ENCODE results near the gene CDK5RAP2. TPM values are rescaled to one million over a fixed set of nuclear protein-coding genes. Genes with fewer than 3 reads are reported as not detected.

The CDK5RAP2 gene
- total RNA-seq, 1 experiment from 2014 or later, result 48.4 TPM

GRCh38 chr9:120608421-120608820, 28.5 kb upstream of the CDK5RAP2 start:
- H2AFZ ChIP-seq (ENCODE audit: low read length), result no peak overlapping the region
- H3K4me3 ChIP-seq (ENCODE audit: low read length), result no peak overlapping the region
- no peaks in the 10 kb centered on the region for H4K20me1 ChIP-seq (ENCODE audit: insufficient read depth, low read depth, low read length)
- no peaks in the 10 kb centered on the region; the same call in 1 of the 2 replicates for H3K4me1 ChIP-seq (ENCODE audit: low read length)
- H3K27ac ChIP-seq (ENCODE audit: low read length), result peak overlapping the region; percentile 26; the same call in 1 of the 2 replicates
- peaks cover 80% of the 10 kb centered on the region for H3K79me2 ChIP-seq (ENCODE audit: low read length)
- H3K9me2 ChIP-seq (replicated peaks; ENCODE audit: insufficient read depth, low read length), result no peaks in the 10 kb centered on the region
- no peak overlapping the region for H3K4me2 ChIP-seq (ENCODE audit: low read depth, low read length, poor library complexity, severe bottlenecking)
- DNase-seq, result no peak
- no peak overlapping the region for H3K9ac ChIP-seq (ENCODE audit: low read length)
- H3K36me3 ChIP-seq (ENCODE audit: insufficient read depth, low read length), result peaks cover 83% of the 10 kb centered on the region
- no peaks in the 10 kb centered on the region for H3K27me3 ChIP-seq (ENCODE audit: low read length)
- H3K9me3 ChIP-seq (ENCODE audit: low read length), result no peaks in the 10 kb centered on the region

- Histone ChIP-seq H3K9me2 (replicated peaks; ENCODE audit: insufficient read depth, low read length) (no peaks in the 10 kb centered on the region), H3K27ac (ENCODE audit: low read length) (peak overlapping the region; percentile 35; the same call in 1 of the 2 replicates), H4K20me1 (ENCODE audit: insufficient read depth, low read depth, low read length) (0 out of 2 replicates have a peak, but pooled peaks cover 5% of the 10 kb centered on the region), H3K4me2 (ENCODE audit: low read depth, low read length, poor library complexity, severe bottlenecking) (no peak overlapping the region), H3K4me3 (ENCODE audit: low read length) (no peak overlapping the region), H3K9me3 (ENCODE audit: low read length) (no peaks in the 10 kb centered on the region), H3K9ac (ENCODE audit: low read length) (no peak overlapping the region), H3K36me3 (ENCODE audit: insufficient read depth, low read length) (peaks cover 60% of the 10 kb centered on the region), H2AFZ (ENCODE audit: low read length) (no peak overlapping the region), H3K79me2 (ENCODE audit: low read length) (peaks cover 50% of the 10 kb centered on the region), H3K27me3 (ENCODE audit: low read length) (no peaks in the 10 kb centered on the region), H3K4me1 (ENCODE audit: low read length) (no peaks in the 10 kb centered on the region)
- no peak for DNase-seq
These were observed 23.6 kb upstream of the CDK5RAP2 start for GRCh38 chr9:120603591-120603990.

GRCh38 chr9:120603010-120603409, 23.0 kb upstream of the CDK5RAP2 start:
- Histone ChIP-seq H3K9ac (ENCODE audit: low read length) (no peak overlapping the region), H3K27me3 (ENCODE audit: low read length) (no peaks in the 10 kb centered on the region), H3K4me2 (ENCODE audit: low read depth, low read length, poor library complexity, severe bottlenecking) (no peak overlapping the region), H3K4me3 (ENCODE audit: low read length) (no peak overlapping the region), H4K20me1 (ENCODE audit: insufficient read depth, low read depth, low read length) (0 out of 2 replicates have a peak, but pooled peaks cover 5% of the 10 kb centered on the region), H3K9me3 (ENCODE audit: low read length) (no peaks in the 10 kb centered on the region), H3K27ac (ENCODE audit: low read length) (peak overlapping the region; percentile 35; the same call in 1 of the 2 replicates), H3K79me2 (ENCODE audit: low read length) (peaks cover 46% of the 10 kb centered on the region), H2AFZ (ENCODE audit: low read length) (no peak overlapping the region), H3K36me3 (ENCODE audit: insufficient read depth, low read length) (peaks cover 55% of the 10 kb centered on the region), H3K9me2 (replicated peaks; ENCODE audit: insufficient read depth, low read length) (no peaks in the 10 kb centered on the region), H3K4me1 (ENCODE audit: low read length) (no peaks in the 10 kb centered on the region)
- DNase-seq, result no peak

- H3K4me1 ChIP-seq (ENCODE audit: low read length), result no peaks in the 10 kb centered on the region
- H3K9me3 ChIP-seq (ENCODE audit: low read length), result no peaks in the 10 kb centered on the region
- H3K9ac ChIP-seq (ENCODE audit: low read length), result no peak overlapping the region
- no peaks in the 10 kb centered on the region for H3K36me3 ChIP-seq (ENCODE audit: insufficient read depth, low read length)
- no peaks in the 10 kb centered on the region for H3K9me2 ChIP-seq (replicated peaks; ENCODE audit: insufficient read depth, low read length)
- no peak overlapping the region for H3K4me2 ChIP-seq (ENCODE audit: low read depth, low read length, poor library complexity, severe bottlenecking)
- no peaks in the 10 kb centered on the region for H4K20me1 ChIP-seq (ENCODE audit: insufficient read depth, low read depth, low read length)
- no peaks in the 10 kb centered on the region for H3K79me2 ChIP-seq (ENCODE audit: low read length)
- H3K27ac ChIP-seq (ENCODE audit: low read length), result no peak overlapping the region
- H2AFZ ChIP-seq (ENCODE audit: low read length), result no peak overlapping the region
- no peaks in the 10 kb centered on the region for H3K27me3 ChIP-seq (ENCODE audit: low read length)
- no peak for DNase-seq
- H3K4me3 ChIP-seq (ENCODE audit: low read length), result no peak overlapping the region
These were observed 13.9 kb upstream of the CDK5RAP2 start for GRCh38 chr9:120593955-120594277.

GRCh38 chr9:120593250-120593954, 13.4 kb upstream of the CDK5RAP2 start:
- no peaks in the 10 kb centered on the region for H3K9me2 ChIP-seq (replicated peaks; ENCODE audit: insufficient read depth, low read length)

GRCh38 chr9:120592210-120592609, 12.2 kb upstream of the CDK5RAP2 start:
- Histone ChIP-seq H3K9me2 (replicated peaks; ENCODE audit: insufficient read depth, low read length) (no peaks in the 10 kb centered on the region), H4K20me1 (ENCODE audit: insufficient read depth, low read depth, low read length) (no peaks in the 10 kb centered on the region), H3K9me3 (ENCODE audit: low read length) (no peaks in the 10 kb centered on the region), H3K4me3 (ENCODE audit: low read length) (no peak overlapping the region), H3K9ac (ENCODE audit: low read length) (no peak overlapping the region), H3K27me3 (ENCODE audit: low read length) (no peaks in the 10 kb centered on the region), H3K79me2 (ENCODE audit: low read length) (no peaks in the 10 kb centered on the region), H3K4me1 (ENCODE audit: low read length) (peaks cover 10% of the 10 kb centered on the region), H2AFZ (ENCODE audit: low read length) (no peak overlapping the region), H3K36me3 (ENCODE audit: insufficient read depth, low read length) (no peaks in the 10 kb centered on the region), H3K27ac (ENCODE audit: low read length) (no peak overlapping the region), H3K4me2 (ENCODE audit: low read depth, low read length, poor library complexity, severe bottlenecking) (no peak overlapping the region)
- DNase-seq, result no peak

More at GRCh38 chr9:120593250-120593954, 13.4 kb upstream of the CDK5RAP2 start:
- no peak overlapping the region for H3K4me3 ChIP-seq (ENCODE audit: low read length)
- no peak overlapping the region for H3K9ac ChIP-seq (ENCODE audit: low read length)
- H3K36me3 ChIP-seq (ENCODE audit: insufficient read depth, low read length), result no peaks in the 10 kb centered on the region
- H2AFZ ChIP-seq (ENCODE audit: low read length), result no peak overlapping the region
- H3K9me3 ChIP-seq (ENCODE audit: low read length), result no peaks in the 10 kb centered on the region
- no peaks in the 10 kb centered on the region for H3K79me2 ChIP-seq (ENCODE audit: low read length)
- H3K4me2 ChIP-seq (ENCODE audit: low read depth, low read length, poor library complexity, severe bottlenecking), result no peak overlapping the region
- H3K27me3 ChIP-seq (ENCODE audit: low read length), result no peaks in the 10 kb centered on the region
- H4K20me1 ChIP-seq (ENCODE audit: insufficient read depth, low read depth, low read length), result no peaks in the 10 kb centered on the region
- no peak for DNase-seq
- peak overlapping the region; percentile 39 for H3K27ac ChIP-seq (ENCODE audit: low read length)
- no peaks in the 10 kb centered on the region for H3K4me1 ChIP-seq (ENCODE audit: low read length)

GRCh38 chr9:120587328-120587727, 7.4 kb upstream of the CDK5RAP2 start:
- peak overlapping the region; percentile 60 for H3K4me2 ChIP-seq (ENCODE audit: low read depth, low read length, poor library complexity, severe bottlenecking)
- no peaks in the 10 kb centered on the region for H3K79me2 ChIP-seq (ENCODE audit: low read length)
- peak; percentile 69 for DNase-seq
- H2AFZ ChIP-seq (ENCODE audit: low read length), result peak overlapping the region; percentile 12
- no peaks in the 10 kb centered on the region for H3K36me3 ChIP-seq (ENCODE audit: insufficient read depth, low read length)
- peak overlapping the region; percentile 47 for H3K9ac ChIP-seq (ENCODE audit: low read length)
- H3K27ac ChIP-seq (ENCODE audit: low read length), result peak overlapping the region; percentile 93
- peak overlapping the region; percentile 20; the same call in 1 of the 2 replicates for H3K4me3 ChIP-seq (ENCODE audit: low read length)
- no peaks in the 10 kb centered on the region for H4K20me1 ChIP-seq (ENCODE audit: insufficient read depth, low read depth, low read length)
- H3K4me1 ChIP-seq (ENCODE audit: low read length), result peaks cover 53% of the 10 kb centered on the region
- H3K9me2 ChIP-seq (replicated peaks; ENCODE audit: insufficient read depth, low read length), result no peaks in the 10 kb centered on the region
- no peaks in the 10 kb centered on the region for H3K27me3 ChIP-seq (ENCODE audit: low read length)
- H3K9me3 ChIP-seq (ENCODE audit: low read length), result no peaks in the 10 kb centered on the region

GRCh38 chr9:120583958-120584369, 4.0 kb upstream of the CDK5RAP2 start:
- Histone ChIP-seq H3K27me3 (ENCODE audit: low read length) (no peaks in the 10 kb centered on the region), H3K4me2 (ENCODE audit: low read depth, low read length, poor library complexity, severe bottlenecking) (peak overlapping the region; percentile 67), H4K20me1 (ENCODE audit: insufficient read depth, low read depth, low read length) (no peaks in the 10 kb centered on the region), H3K27ac (ENCODE audit: low read length) (peak overlapping the region; percentile 93), H3K79me2 (ENCODE audit: low read length) (peaks cover 14% of the 10 kb centered on the region), H2AFZ (ENCODE audit: low read length) (no peak overlapping the region), H3K9ac (ENCODE audit: low read length) (peak overlapping the region; percentile 39), H3K9me3 (ENCODE audit: low read length) (no peaks in the 10 kb centered on the region), H3K4me3 (ENCODE audit: low read length) (peak overlapping the region; percentile 43), H3K4me1 (ENCODE audit: low read length) (peaks cover 62% of the 10 kb centered on the region), H3K9me2 (replicated peaks; ENCODE audit: insufficient read depth, low read length) (no peaks in the 10 kb centered on the region), H3K36me3 (ENCODE audit: insufficient read depth, low read length) (no peaks in the 10 kb centered on the region)
- DNase-seq, result peak; percentile 94
